GM10248 (cell line): ENCODE results near the gene GLYATL1.

ENCODE experiments used
- CTCF ChIA-PET: fragments of 300-600 bp; sonication (Branson Sonifier 250); formaldehyde crosslinking; extraction: SDS; loops from one replicate; lab custom pipeline; 2021; ENCODE audit warnings: antibody characterized with exemption; lab: Yijun Ruan, JAX
- POLR2A ChIA-PET: fragments of 350-650 bp; sonication (Branson Sonifier 250); formaldehyde crosslinking; extraction: SDS; loops from one replicate; lab custom pipeline; 2020; ENCODE audit warnings: antibody characterized with exemption; lab: Yijun Ruan, JAX
- DNase-seq: peaks from one replicate; pipeline ENCODE4 v3.0.0; 2012; ENCODE audit errors: extremely low spot score
- TF ChIP-seq, protein P1 (sequence below): IDR thresholded peaks from 2 replicates; pipeline ENCODE4 v1.5.1; 2012; ENCODE audit warnings: mild to moderate bottlenecking, low read depth; ENCODE audit errors: extremely low read depth, missing control alignments, control extremely low read depth

The GLYATL1 gene

GRCh38 chr11:58905721-58906547 is 33.4 kb upstream of the GLYATL1 start:
- no peak for DNase-seq
- TF ChIP-seq, protein P1, sequence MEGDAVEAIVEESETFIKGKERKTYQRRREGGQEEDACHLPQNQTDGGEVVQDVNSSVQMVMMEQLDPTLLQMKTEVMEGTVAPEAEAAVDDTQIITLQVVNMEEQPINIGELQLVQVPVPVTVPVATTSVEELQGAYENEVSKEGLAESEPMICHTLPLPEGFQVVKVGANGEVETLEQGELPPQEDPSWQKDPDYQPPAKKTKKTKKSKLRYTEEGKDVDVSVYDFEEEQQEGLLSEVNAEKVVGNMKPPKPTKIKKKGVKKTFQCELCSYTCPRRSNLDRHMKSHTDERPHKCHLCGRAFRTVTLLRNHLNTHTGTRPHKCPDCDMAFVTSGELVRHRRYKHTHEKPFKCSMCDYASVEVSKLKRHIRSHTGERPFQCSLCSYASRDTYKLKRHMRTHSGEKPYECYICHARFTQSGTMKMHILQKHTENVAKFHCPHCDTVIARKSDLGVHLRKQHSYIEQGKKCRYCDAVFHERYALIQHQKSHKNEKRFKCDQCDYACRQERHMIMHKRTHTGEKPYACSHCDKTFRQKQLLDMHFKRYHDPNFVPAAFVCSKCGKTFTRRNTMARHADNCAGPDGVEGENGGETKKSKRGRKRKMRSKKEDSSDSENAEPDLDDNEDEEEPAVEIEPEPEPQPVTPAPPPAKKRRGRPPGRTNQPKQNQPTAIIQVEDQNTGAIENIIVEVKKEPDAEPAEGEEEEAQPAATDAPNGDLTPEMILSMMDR, result no peak
- POLR2A ChIA-PET, result no interaction called here
- CTCF ChIA-PET, result no interaction called here

- CTCF ChIA-PET, result interaction anchor here (1.1 to 1.8 kb wide), 2 partner anchors 8 to 12 kb away, joined by 3 to 5 read pairs; no protein-coding TSS in a partner anchor
- TF ChIP-seq, protein P1, result no peak
- no peak for DNase-seq
- POLR2A ChIA-PET, result no interaction called here
Observed at GRCh38 chr11:58907780-58908179, 31.5 kb upstream of the GLYATL1 start.

DNA sequence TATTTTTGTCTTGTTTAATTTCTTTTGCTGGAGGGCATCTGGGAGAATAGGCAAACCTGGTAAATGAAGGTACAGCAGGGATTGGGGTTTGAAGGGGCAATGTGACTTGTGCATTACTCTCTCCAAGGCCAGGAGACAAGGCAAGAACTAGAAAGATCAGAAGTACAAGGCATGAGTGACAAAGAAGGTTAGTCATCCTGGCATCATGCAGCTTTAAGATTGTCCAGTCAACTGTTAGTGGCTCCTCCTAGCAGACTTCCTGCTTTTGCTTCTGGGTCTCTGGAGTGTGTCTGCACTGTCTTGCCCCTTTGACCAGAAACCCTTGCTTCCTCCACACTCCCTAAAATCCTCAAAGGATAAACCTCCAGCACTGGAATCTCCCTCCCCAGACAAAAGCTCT is 27.2 kb upstream of the GLYATL1 start:
- TF ChIP-seq, protein P1, result no peak
- POLR2A ChIA-PET, result no interaction called here
- DNase-seq, result no peak
- CTCF ChIA-PET, result no interaction called here

- CTCF ChIA-PET, result interaction anchor here (1.3 kb wide), 1 partner anchor 244 kb away, joined by 3 read pairs; no protein-coding TSS in a partner anchor
- DNase-seq, result no peak
- TF ChIP-seq, protein P1, result no peak
- POLR2A ChIA-PET, result no interaction called here
Observed at GRCh38 chr11:58913685-58914084, 25.6 kb upstream of the GLYATL1 start.

GRCh38 chr11:58914821-58915543 is 24.3 kb upstream of the GLYATL1 start:
- DNase-seq, result no peak
- TF ChIP-seq, protein P1, result no peak
- CTCF ChIA-PET, result no interaction called here
- POLR2A ChIA-PET, result no interaction called here

- ChIA-PET POLR2A (no interaction called here), CTCF (no interaction called here)
- DNase-seq, result no peak
- TF ChIP-seq, protein P1, result no peak
Observed at GRCh38 chr11:58916637-58917036, 22.7 kb upstream of the GLYATL1 start.
